ENCODE measurements around the gene EIF2AK3. TPM values are rescaled to one million over a fixed set of nuclear protein-coding genes. Genes with fewer than 3 reads are reported as not detected.
"Not testable (repeated sequence)": the region's sequence is repeated elsewhere in the genome, so short reads cannot be mapped to it uniquely, and the experiment has no call there.

Gene EIF2AK3
- total RNA-seq, 1 donor from 2014 or later = 8.2 TPM

DNA sequence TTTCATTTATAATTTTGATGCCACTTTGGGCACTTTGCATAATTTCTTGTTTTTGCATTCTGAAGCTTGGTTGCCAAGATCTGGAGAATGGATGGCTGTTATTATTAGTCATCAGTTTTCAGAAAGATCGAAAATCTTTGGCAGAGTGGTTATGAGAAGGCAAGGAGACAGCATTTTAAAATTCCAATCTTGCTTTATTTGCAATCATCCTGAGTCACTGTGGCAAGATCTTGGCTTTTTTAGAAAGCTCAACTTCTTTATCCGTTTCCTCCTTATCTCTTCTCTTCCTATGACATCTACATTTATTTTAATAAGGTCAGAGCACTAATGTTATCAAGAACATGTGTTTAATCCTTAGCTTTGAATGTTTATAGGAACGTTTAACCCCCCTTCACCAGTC lies 31.1 kb upstream of the EIF2AK3 start:
- Histone ChIP-seq H3K4me3 (no peak overlapping the region), H3K36me3 (no peaks in the 10 kb centered on the region), H3K27me3 (ENCODE audit: low read depth) (no peaks in the 10 kb centered on the region), H3K4me1 (peaks cover 23% of the 10 kb centered on the region), H3K27ac (replicated peaks) (peak overlapping the region; percentile 85), H3K9me3 (replicated peaks) (no peaks in the 10 kb centered on the region)
- intact Hi-C loops (cut with micrococcal nuclease) = no loop called here
- DNase-seq = no peak
- TF ChIP-seq, protein P1, sequence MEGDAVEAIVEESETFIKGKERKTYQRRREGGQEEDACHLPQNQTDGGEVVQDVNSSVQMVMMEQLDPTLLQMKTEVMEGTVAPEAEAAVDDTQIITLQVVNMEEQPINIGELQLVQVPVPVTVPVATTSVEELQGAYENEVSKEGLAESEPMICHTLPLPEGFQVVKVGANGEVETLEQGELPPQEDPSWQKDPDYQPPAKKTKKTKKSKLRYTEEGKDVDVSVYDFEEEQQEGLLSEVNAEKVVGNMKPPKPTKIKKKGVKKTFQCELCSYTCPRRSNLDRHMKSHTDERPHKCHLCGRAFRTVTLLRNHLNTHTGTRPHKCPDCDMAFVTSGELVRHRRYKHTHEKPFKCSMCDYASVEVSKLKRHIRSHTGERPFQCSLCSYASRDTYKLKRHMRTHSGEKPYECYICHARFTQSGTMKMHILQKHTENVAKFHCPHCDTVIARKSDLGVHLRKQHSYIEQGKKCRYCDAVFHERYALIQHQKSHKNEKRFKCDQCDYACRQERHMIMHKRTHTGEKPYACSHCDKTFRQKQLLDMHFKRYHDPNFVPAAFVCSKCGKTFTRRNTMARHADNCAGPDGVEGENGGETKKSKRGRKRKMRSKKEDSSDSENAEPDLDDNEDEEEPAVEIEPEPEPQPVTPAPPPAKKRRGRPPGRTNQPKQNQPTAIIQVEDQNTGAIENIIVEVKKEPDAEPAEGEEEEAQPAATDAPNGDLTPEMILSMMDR (IDR thresholded peaks at IDR 0.05; ENCODE audit: borderline replicate concordance) = no peak

DNA sequence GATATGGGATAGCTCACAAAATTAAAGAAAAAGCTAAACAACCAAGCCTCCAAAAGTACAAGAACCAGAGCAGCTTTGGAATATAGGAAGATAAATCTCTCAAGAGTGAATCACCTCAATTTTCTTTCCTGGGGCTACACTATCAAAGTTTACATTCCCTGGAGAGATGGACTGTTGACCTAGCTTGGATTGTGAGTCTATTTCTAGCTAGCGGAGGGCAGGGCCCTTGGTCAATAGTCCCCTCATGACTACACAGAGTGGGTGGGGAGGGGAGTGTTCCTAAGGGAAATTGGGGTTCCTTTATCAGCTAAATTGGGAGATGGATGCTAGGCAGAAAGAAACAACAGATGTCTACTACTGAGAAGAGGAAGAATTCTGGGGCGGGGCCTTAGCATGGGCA lies 29.9 kb upstream of the EIF2AK3 start:
- Histone ChIP-seq H3K9me3 (replicated peaks) (no peaks in the 10 kb centered on the region), H3K4me3 (no peak overlapping the region), H3K4me1 (peaks cover 23% of the 10 kb centered on the region), H3K27me3 (ENCODE audit: low read depth) (no peaks in the 10 kb centered on the region), H3K27ac (replicated peaks) (peak overlapping the region; percentile 85), H3K36me3 (no peaks in the 10 kb centered on the region)
- TF ChIP-seq, protein P1 (IDR thresholded peaks at IDR 0.05; ENCODE audit: borderline replicate concordance) = no peak
- no peak for DNase-seq
- intact Hi-C loops (cut with micrococcal nuclease) = no loop called here

DNA sequence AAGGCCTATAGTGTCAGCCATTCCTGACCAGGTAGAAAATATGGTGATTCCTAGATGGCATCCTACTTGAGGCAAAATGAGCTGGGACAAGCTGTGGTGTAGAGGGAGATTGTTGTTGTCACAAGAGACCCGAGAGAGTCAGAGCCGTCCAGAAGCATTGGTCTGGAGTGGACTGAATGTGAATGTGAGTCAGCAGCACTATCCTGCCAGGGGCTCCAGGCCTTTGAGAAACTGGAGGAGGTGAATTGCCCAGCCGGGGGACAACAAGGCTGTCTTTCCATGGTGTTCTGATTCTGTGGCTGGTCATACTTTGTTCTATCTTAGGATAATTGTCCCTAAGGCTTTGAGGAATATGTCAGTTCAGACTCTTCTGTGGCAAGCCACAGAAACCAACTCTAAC lies 29.4 kb upstream of the EIF2AK3 start:
- peak overlapping the region; percentile 85 for H3K27ac ChIP-seq (replicated peaks)
- intact Hi-C loops (cut with micrococcal nuclease) = no loop called here

DNA sequence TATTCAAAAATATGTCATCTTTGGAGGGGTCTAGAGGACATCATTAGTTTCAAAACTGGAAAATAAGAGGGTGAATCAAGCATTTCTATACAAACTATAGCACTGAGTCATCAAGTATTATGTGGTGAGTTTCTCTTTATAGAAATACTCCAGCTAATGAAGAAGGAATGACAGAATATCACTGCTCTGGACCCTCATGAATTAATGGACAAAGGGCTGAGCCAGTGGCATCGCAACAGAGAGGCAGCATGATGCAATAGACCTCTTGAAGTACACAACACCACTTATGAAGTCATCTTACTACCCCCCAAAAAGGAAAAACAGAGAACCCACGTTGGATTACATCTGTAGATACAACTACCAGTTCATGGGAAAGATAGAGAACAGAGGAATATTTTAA lies 27.4 kb upstream of the EIF2AK3 start:
- Histone ChIP-seq H3K27me3 (ENCODE audit: low read depth) (no peaks in the 10 kb centered on the region), H3K9me3 (replicated peaks) (no peaks in the 10 kb centered on the region), H3K27ac (replicated peaks) (no peak overlapping the region), H3K4me3 (no peak overlapping the region), H3K36me3 (no peaks in the 10 kb centered on the region), H3K4me1 (peaks cover 18% of the 10 kb centered on the region)
- DNase-seq = no peak
- TF ChIP-seq, protein P1 (IDR thresholded peaks at IDR 0.05; ENCODE audit: borderline replicate concordance) = no peak
- intact Hi-C loops (cut with micrococcal nuclease) = no loop called here

More for the DNA sequence above, 29.4 kb upstream of the EIF2AK3 start:
- peaks cover 23% of the 10 kb centered on the region for H3K4me1 ChIP-seq
- no peaks in the 10 kb centered on the region for H3K9me3 ChIP-seq (replicated peaks)
- DNase-seq = no peak
- no peak overlapping the region for H3K4me3 ChIP-seq
- TF ChIP-seq, protein P1 (IDR thresholded peaks at IDR 0.05; ENCODE audit: borderline replicate concordance) = no peak
- no peaks in the 10 kb centered on the region for H3K27me3 ChIP-seq (ENCODE audit: low read depth)
- H3K36me3 ChIP-seq = no peaks in the 10 kb centered on the region

DNA sequence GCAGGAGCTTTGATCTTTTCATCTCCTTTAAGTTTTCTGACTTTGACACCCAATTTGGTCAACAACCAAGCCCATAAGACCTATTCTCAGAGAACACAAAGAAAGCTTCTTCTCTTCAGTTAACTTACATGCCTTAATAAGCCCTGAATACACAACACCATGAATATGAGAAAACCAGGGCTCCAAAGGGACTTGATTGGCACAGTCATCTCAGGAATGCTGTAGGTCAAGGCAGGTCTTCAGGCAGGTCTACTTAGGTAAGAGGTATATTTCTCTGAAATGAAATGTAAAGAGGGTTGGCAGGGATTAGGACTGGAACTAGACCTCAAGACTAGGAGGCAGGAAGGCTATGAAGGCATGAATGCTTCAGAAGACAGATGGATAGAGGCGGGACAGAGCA lies 24.4 kb upstream of the EIF2AK3 start:
- no peak for DNase-seq
- Histone ChIP-seq H3K4me3 (no peak overlapping the region), H3K9me3 (replicated peaks) (no peaks in the 10 kb centered on the region), H3K4me1 (no peaks in the 10 kb centered on the region), H3K36me3 (no peaks in the 10 kb centered on the region), H3K27ac (replicated peaks) (no peak overlapping the region), H3K27me3 (ENCODE audit: low read depth) (no peaks in the 10 kb centered on the region)
- TF ChIP-seq, protein P1 (IDR thresholded peaks at IDR 0.05; ENCODE audit: borderline replicate concordance) = no peak
- intact Hi-C loops (cut with micrococcal nuclease) = no loop called here

DNA sequence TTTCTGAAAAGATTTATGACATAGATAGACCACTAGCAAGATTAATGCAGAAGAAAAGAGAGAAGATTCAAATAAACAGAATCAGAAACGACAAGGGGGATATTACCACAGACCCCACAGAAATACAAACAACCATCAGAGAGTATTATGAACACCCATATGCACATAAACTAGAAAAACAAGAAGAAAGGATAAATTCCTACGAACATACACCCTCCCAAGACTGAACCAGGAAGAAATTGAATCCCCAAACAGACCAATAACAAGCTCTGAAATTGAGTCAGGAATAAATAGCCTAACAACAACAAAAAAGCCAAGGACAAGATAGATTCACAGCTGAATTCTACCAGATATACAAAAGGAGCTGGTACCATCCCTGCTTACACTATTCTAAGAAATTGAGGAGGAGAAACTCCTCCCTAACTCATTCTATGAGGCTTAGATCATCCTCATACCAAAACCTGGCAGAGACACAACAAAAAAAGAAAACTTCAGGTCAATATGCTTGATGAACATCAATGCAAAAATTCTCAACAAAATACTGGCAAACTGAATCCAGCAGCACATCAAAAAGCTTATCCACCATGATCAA lies 18.1 kb upstream of the EIF2AK3 start:
- H3K4me3 ChIP-seq; H3K27ac ChIP-seq (replicated peaks); H3K4me1 ChIP-seq; H3K36me3 ChIP-seq; H3K9me3 ChIP-seq (replicated peaks); DNase-seq; intact Hi-C loops (cut with micrococcal nuclease); H3K27me3 ChIP-seq (ENCODE audit: low read depth): not testable (repeated sequence)
